Renal pelvis (tissue), 12 donors: ENCODE measurements around the gene RPA1. TPM values are rescaled to one million over a fixed set of nuclear protein-coding genes. Genes with fewer than 3 reads are reported as not detected.
A peak's percentile ranks its signal among the peaks of the same experiment; 100 is the strongest.
"Not testable (repeated sequence)": the region's sequence is repeated elsewhere in the genome, so short reads cannot be mapped to it uniquely, and the experiment has no call there.

Experiments used
- DNase-seq: peaks from one replicate; pipeline ENCODE4 v3.0.0-alpha.2; 2013
- long read RNA-seq, 16 experiments: transcript quantifications; one replicate each; lab custom pipeline, GENCODE V29; 2026
- polyA plus RNA-seq, 3 donors: library from polyadenylated mRNA; unstranded; fragments of 120-200 nt; gene quantifications; one replicate each; pipeline ENCODE4 v1.2.1, GENCODE V29; 2013; ENCODE audit not compliant: insufficient read length in 3 of 3

RPA1 gene
- 100 to 1,000 TPM; 113 to 120 (median 119) TPM for polyA plus RNA-seq
- long read RNA-seq, donor 1, full-length matches to known transcripts = 18 of 55 reads
- long read RNA-seq, donor 1, partial matches to known transcripts = 37 of 55 reads
- long read RNA-seq, donor 1, other reads (novel, unspliced or antisense) = 0 of 55 reads
- long read RNA-seq, donor 2, full-length matches to known transcripts = 25 of 58 reads
- long read RNA-seq, donor 2, partial matches to known transcripts = 33 of 58 reads
- long read RNA-seq, donor 2, other reads (novel, unspliced or antisense) = 0 of 58 reads
- long read RNA-seq, donor 3, full-length matches to known transcripts = 18 of 286 reads
- long read RNA-seq, donor 3, partial matches to known transcripts = 268 of 286 reads
- long read RNA-seq, donor 3, other reads (novel, unspliced or antisense) = 0 of 286 reads
- long read RNA-seq, donor 4, full-length matches to known transcripts = 19 of 31 reads
- long read RNA-seq, donor 4, partial matches to known transcripts = 12 of 31 reads
- long read RNA-seq, donor 4, other reads (novel, unspliced or antisense) = 0 of 31 reads
- long read RNA-seq, donor 5, full-length matches to known transcripts = 8 of 146 reads
- long read RNA-seq, donor 5, partial matches to known transcripts = 138 of 146 reads
- long read RNA-seq, donor 5, other reads (novel, unspliced or antisense) = 0 of 146 reads
- long read RNA-seq, donor 6, full-length matches to known transcripts = 16 of 33 reads
- long read RNA-seq, donor 6, partial matches to known transcripts = 17 of 33 reads
- long read RNA-seq, donor 6, other reads (novel, unspliced or antisense) = 0 of 33 reads
- long read RNA-seq, donor 7, full-length matches to known transcripts = 21 of 76 reads
- long read RNA-seq, donor 7, partial matches to known transcripts = 55 of 76 reads
- long read RNA-seq, donor 7, other reads (novel, unspliced or antisense) = 0 of 76 reads
- long read RNA-seq, donor 8, full-length matches to known transcripts = 11 of 24 reads
- long read RNA-seq, donor 8, partial matches to known transcripts = 13 of 24 reads
- long read RNA-seq, donor 8, other reads (novel, unspliced or antisense) = 0 of 24 reads
- long read RNA-seq, donor 9, full-length matches to known transcripts = 18 of 73 reads
- long read RNA-seq, donor 9, partial matches to known transcripts = 55 of 73 reads
- long read RNA-seq, donor 9, other reads (novel, unspliced or antisense) = 0 of 73 reads
- long read RNA-seq, donor 10, full-length matches to known transcripts = 19 of 65 reads
- long read RNA-seq, donor 10, partial matches to known transcripts = 46 of 65 reads
- long read RNA-seq, donor 10, other reads (novel, unspliced or antisense) = 0 of 65 reads
- long read RNA-seq, donor 11, full-length matches to known transcripts = 12 of 18 reads
- long read RNA-seq, donor 11, partial matches to known transcripts = 6 of 18 reads
- long read RNA-seq, donor 11, other reads (novel, unspliced or antisense) = 0 of 18 reads
- long read RNA-seq, donor 12, full-length matches to known transcripts = 34 of 56 reads
- long read RNA-seq, donor 12, partial matches to known transcripts = 22 of 56 reads
- long read RNA-seq, donor 12, other reads (novel, unspliced or antisense) = 0 of 56 reads
- long read RNA-seq, donor 13, full-length matches to known transcripts = 8 of 22 reads
- long read RNA-seq, donor 13, partial matches to known transcripts = 14 of 22 reads
- long read RNA-seq, donor 13, other reads (novel, unspliced or antisense) = 0 of 22 reads
- long read RNA-seq, donor 14 = 0 reads
- long read RNA-seq, donor 15 = 0 reads
- long read RNA-seq, donor 16, full-length matches to known transcripts = 13 of 381 reads
- long read RNA-seq, donor 16, partial matches to known transcripts = 368 of 381 reads
- long read RNA-seq, donor 16, other reads (novel, unspliced or antisense) = 0 of 381 reads

- peak; percentile 90 for DNase-seq
These were observed at the start of gene RPA1, which contains the start of gene SMYD4 for GRCh38 chr17:1829592-1830257. RPA1 (plus strand) TSS chr17:1830005; CDS start chr17:1830094, 89 bp downstream. SMYD4 (minus strand) TSS chr17:1829902; CDS start chr17:1827994, 1,908 bp downstream.

- no peak for DNase-seq
These were observed 47.6 kb upstream of the RPA1 start for GRCh38 chr17:1782171-1782567.

GRCh38 chr17:1783271-1783670 is 46.5 kb upstream of the RPA1 start:
- no peak for DNase-seq

- DNase-seq = no peak
These were observed 45.8 kb upstream of the RPA1 start for GRCh38 chr17:1783834-1784611.

- DNase-seq = no peak
These were observed 43.9 kb upstream of the RPA1 start for GRCh38 chr17:1785930-1786329.

- no peak for DNase-seq
These were observed 43.1 kb upstream of the RPA1 start for GRCh38 chr17:1786708-1787107.

- no peak for DNase-seq
These were observed 42.4 kb upstream of the RPA1 start for GRCh38 chr17:1787301-1787902.

- DNase-seq = no peak
These were observed 39.9 kb upstream of the RPA1 start for GRCh38 chr17:1789936-1790335.

- DNase-seq = no peak
These were observed 37.0 kb upstream of the RPA1 start for GRCh38 chr17:1792495-1793446.

- no peak for DNase-seq
These were observed 36.4 kb upstream of the RPA1 start for GRCh38 chr17:1793447-1793806.

GRCh38 chr17:1796800-1797199 is 33.0 kb upstream of the RPA1 start:
- DNase-seq = no peak

GRCh38 chr17:1797323-1797722 is 32.5 kb upstream of the RPA1 start:
- no peak for DNase-seq

GRCh38 chr17:1797846-1798245 is 32.0 kb upstream of the RPA1 start:
- DNase-seq = not testable (repeated sequence)

GRCh38 chr17:1800240-1800639 is 29.6 kb upstream of the RPA1 start:
- DNase-seq = no peak

GRCh38 chr17:1800712-1801111 is 29.1 kb upstream of the RPA1 start:
- no peak for DNase-seq

- no peak for DNase-seq
These were observed 27.4 kb upstream of the RPA1 start for GRCh38 chr17:1802429-1802828.

- no peak for DNase-seq
These were observed 26.5 kb upstream of the RPA1 start for GRCh38 chr17:1803280-1803679.
